Activated naive CD4-positive, alpha-beta T cell treated with anti-CD3 and anti-CD28 coated beads for 36 hours (primary cell): ENCODE results near the gene DSTN. TPM values are rescaled to one million over a fixed set of nuclear protein-coding genes. Genes with fewer than 3 reads are reported as not detected.

Experiments used
- CTCF ChIA-PET: fragments of 350-600 bp; sonication (Branson Sonifier 250); formaldehyde crosslinking; loops from one replicate; lab custom pipeline; 2021; ENCODE audit warnings: antibody characterized with exemption; lab: Charles Lee
- DNase-seq: peaks from one replicate; pipeline ENCODE4 v3.0.0-alpha.2; 2020
- H3K27ac Mint-ChIP-seq: one replicate; pipeline ENCODE4 v1.8.0; 2021; ENCODE audit warnings: mild to moderate bottlenecking, mixed read lengths
- H3K27me3 Mint-ChIP-seq: one replicate; pipeline ENCODE4 v1.8.0; 2021; ENCODE audit warnings: low read depth, mixed read lengths
- H3K36me3 Mint-ChIP-seq: one replicate; pipeline ENCODE4 v1.8.0; 2021; ENCODE audit warnings: low read depth, mixed read lengths
- H3K4me1 Mint-ChIP-seq: one replicate; pipeline ENCODE4 v1.8.0; 2021; ENCODE audit warnings: low read depth, mixed read lengths
- H3K4me3 Mint-ChIP-seq: one replicate; pipeline ENCODE4 v1.8.0; 2021; ENCODE audit warnings: mild to moderate bottlenecking, moderate library complexity, mixed read lengths
- H3K9me3 Mint-ChIP-seq: one replicate; pipeline ENCODE4 v1.8.0; 2021; ENCODE audit warnings: mixed read lengths
- intact Hi-C: fragments of 100-400 bp; cut with micrococcal nuclease; formaldehyde crosslinking; loops from one replicate; pipeline ENCODE4 v1.15.1; 2023
- total RNA-seq, 2 experiments: library from RNA; stranded (reverse); gene quantifications; one replicate each; pipeline ENCODE4 v1.2.3, GENCODE V29; 2021

DSTN gene
- total RNA-seq, 2 experiments from 2014 or later = 68.9 to 69.7 TPM

- no peaks in the 10 kb centered on the region for H3K9me3 Mint-ChIP-seq
- peaks cover 5% of the 10 kb centered on the region for H3K36me3 Mint-ChIP-seq
- intact Hi-C loops = no loop called here
- no peak overlapping the region for H3K27ac Mint-ChIP-seq
- no peak for DNase-seq
- H3K27me3 Mint-ChIP-seq = no peaks in the 10 kb centered on the region
- no peaks in the 10 kb centered on the region for H3K4me1 Mint-ChIP-seq
- CTCF ChIA-PET = no interaction called here
- no peak overlapping the region for H3K4me3 Mint-ChIP-seq
Observed at GRCh38 chr20:17622086-17622850, 52.4 kb downstream of the DSTN start.

DNA sequence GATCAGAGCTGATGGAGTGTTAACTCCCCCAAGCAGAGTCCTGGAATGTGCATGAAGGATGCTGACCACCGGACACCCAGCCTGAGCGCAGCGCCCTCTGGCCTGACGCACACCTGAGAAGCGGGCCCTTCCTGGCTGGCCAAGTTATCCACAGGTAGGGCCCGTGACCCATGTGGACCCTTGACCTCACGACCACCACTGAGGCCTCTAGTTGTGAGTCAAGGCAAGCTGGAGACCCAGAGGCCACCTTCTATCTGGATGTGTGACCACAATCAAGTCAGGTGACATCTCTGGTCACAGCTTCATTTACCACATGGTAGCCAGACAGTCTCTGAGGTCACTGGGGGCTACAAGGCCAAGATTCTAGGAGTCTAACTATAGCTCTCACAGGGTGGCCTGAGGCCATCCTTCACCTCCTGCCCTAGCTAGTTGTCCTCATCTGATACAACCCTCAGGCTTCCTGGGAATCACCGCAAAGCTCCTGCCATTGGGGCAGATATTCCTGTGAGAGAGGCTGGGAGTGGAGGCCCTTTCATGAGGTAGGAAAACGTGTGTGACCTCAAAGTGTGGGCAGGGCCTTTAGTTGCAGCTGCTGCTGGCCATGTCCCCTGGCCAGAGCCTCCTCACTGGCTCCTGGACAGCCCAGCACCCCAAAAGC is 53.1 kb downstream of the DSTN start:
- Mint-ChIP-seq H3K27ac (no peak overlapping the region), H3K9me3 (no peaks in the 10 kb centered on the region), H3K27me3 (no peaks in the 10 kb centered on the region), H3K36me3 (peaks cover 5% of the 10 kb centered on the region), H3K4me3 (no peak overlapping the region), H3K4me1 (no peaks in the 10 kb centered on the region)
- CTCF ChIA-PET = interaction anchor here (0.5 kb wide), 1 partner anchor 124 kb away, joined by 3 read pairs; no protein-coding TSS in a partner anchor
- no peak for DNase-seq
- intact Hi-C loops = no loop called here

GRCh38 chr20:17624070-17624469 is 54.2 kb downstream of the DSTN start:
- Mint-ChIP-seq H3K4me3 (no peak overlapping the region), H3K27me3 (no peaks in the 10 kb centered on the region), H3K27ac (no peak overlapping the region), H3K4me1 (no peaks in the 10 kb centered on the region), H3K36me3 (peaks cover 7% of the 10 kb centered on the region), H3K9me3 (no peaks in the 10 kb centered on the region)
- DNase-seq = no peak
- CTCF ChIA-PET = no interaction called here
- intact Hi-C loops = no loop called here

DNA sequence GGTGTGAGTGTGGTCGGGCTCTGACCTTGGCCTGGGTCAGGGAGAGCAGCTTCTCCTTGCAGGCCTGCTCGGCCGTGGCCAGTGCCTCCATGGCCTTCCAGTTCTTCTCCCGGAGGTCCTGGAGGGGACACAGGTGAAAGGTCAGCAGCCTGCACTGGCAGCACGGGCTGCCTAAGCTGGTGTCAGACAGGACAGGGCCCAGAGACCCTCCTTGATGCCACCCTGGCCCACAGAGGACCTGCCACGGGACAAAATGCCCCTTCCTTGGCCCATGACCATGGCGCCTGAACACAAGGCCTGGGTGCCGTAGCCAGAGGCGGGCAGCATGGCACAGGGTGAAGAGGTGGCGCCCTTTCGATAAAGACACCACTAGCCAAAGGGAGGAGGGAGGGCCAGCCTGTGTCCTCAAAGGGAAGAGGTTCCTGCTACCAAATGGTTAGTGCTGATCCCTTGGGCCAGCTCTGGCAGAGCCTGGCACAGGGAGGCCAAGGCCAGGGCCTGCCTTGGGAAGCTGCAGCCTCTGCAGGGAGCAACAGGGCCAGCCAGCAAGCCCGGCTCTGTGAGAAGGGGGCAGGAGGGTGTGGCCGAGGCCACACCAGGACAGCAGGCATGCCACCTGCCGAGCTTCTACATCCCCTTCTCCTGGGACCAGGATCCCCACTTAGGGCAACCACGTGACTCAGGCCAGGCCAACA is 54.8 kb downstream of the DSTN start:
- intact Hi-C loops = no loop called here
- Mint-ChIP-seq H3K36me3 (peaks cover 6% of the 10 kb centered on the region), H3K27me3 (no peaks in the 10 kb centered on the region), H3K4me1 (no peaks in the 10 kb centered on the region), H3K4me3 (no peak overlapping the region), H3K27ac (no peak overlapping the region), H3K9me3 (no peaks in the 10 kb centered on the region)
- no peak for DNase-seq
- CTCF ChIA-PET = no interaction called here

GRCh38 chr20:17625246-17626051 is 55.6 kb downstream of the DSTN start:
- H3K4me3 Mint-ChIP-seq = no peak overlapping the region
- intact Hi-C loops = no loop called here
- CTCF ChIA-PET = no interaction called here
- no peaks in the 10 kb centered on the region for H3K27me3 Mint-ChIP-seq
- no peaks in the 10 kb centered on the region for H3K4me1 Mint-ChIP-seq
- H3K36me3 Mint-ChIP-seq = peaks cover 2% of the 10 kb centered on the region
- DNase-seq = no peak
- H3K9me3 Mint-ChIP-seq = no peaks in the 10 kb centered on the region
- no peak overlapping the region for H3K27ac Mint-ChIP-seq

DNA sequence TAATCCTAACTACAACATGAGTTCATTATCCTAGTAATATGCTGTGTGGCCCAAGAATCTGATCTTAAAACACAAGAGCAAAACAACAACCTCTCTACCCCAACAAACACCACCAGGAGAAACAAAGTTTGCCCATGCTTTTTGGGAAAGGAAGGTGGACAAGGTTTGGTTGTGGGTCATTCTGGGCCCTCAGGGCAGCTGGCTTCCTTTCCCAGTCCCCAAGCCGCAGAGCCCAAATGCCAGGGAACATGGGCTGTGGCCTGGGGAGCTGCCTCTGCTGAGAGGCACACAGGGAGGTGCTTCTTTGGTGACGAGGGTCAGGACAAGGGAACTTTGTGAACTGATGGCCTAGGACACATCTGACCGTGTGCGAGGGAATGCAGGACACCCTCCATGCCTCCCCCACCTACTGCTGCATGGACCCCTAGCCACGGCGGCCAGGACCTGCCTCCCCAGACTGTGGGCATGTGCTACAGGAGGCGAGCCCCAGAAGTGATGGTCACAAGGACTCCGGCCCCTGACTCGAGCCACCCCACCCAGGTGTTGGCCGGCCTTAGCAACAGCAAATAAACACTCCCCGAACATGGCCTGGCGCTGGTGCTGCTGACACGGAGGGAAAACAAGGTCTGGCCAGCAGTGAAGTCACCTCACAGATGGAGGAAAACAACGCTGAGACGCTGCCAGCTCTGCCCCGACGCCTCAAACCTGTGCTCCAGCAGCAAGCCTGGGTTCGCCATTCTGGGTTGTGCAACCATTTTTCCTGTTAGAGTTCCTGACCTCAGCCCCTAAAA is 56.5 kb downstream of the DSTN start:
- H3K36me3 Mint-ChIP-seq = peaks cover 2% of the 10 kb centered on the region
- no peaks in the 10 kb centered on the region for H3K9me3 Mint-ChIP-seq
- CTCF ChIA-PET = interaction anchor here (1.1 kb wide), 1 partner anchor 29 kb away, joined by 3 read pairs; no protein-coding TSS in a partner anchor
- no peaks in the 10 kb centered on the region for H3K4me1 Mint-ChIP-seq
- DNase-seq = no peak
- H3K27ac Mint-ChIP-seq = no peak overlapping the region
- intact Hi-C loops = no loop called here
- H3K4me3 Mint-ChIP-seq = no peak overlapping the region
- H3K27me3 Mint-ChIP-seq = no peaks in the 10 kb centered on the region

- H3K4me3 Mint-ChIP-seq = no peak overlapping the region
- no peaks in the 10 kb centered on the region for H3K27me3 Mint-ChIP-seq
- peaks cover 2% of the 10 kb centered on the region for H3K36me3 Mint-ChIP-seq
- no peak for DNase-seq
- no peaks in the 10 kb centered on the region for H3K4me1 Mint-ChIP-seq
- H3K9me3 Mint-ChIP-seq = no peaks in the 10 kb centered on the region
- intact Hi-C loops = no loop called here
- H3K27ac Mint-ChIP-seq = no peak overlapping the region
- CTCF ChIA-PET = interaction anchor here (1.1 to 1.5 kb wide), 2 partner anchors 28 to 55 kb away, joined by 3 to 4 read pairs; partner anchors contain the start of gene RRBP1
Observed at GRCh38 chr20:17627101-17627955, 57.5 kb downstream of the DSTN start.

DNA sequence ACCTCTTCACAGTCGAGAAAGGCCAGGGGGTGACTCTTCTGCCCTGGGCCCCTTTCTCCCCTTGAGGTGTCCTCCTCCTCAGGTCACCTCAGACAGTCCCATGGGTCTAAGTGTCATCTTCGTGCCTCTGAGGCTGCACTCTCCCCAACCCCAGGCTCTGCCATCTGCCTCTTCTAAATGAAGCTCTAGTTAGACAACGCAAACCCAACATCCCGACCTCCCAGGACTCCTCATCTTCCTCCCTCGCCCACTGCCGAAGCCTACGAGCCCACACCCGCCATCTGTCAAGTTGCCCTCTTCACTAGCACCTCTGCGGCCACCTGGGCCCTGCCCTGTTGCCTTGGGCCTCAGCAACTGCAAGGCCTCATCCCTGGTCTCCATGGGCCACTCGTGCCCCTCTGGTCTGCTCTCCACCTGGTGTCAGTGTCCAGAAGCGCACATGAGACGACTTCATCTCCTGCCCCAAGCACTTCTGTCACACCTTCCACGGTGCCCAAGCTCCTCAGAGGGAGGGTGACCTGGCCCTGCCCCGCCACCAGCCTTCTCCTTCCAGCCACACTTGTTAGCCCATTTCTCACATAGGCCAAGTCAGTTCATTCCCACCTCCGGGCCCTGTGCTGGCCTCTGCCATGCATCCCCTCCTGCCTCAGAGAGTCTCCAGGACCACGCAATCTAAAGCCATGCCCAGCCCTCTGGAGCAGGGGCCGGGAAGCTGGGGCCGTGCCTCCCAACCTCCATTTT is 58.4 kb downstream of the DSTN start:
- Mint-ChIP-seq H3K36me3 (peaks cover 2% of the 10 kb centered on the region), H3K27ac (no peak overlapping the region)
- CTCF ChIA-PET = interaction anchor here (0.6 to 1.5 kb wide), 2 partner anchors 54 to 370 kb away, joined by 4 to 5 read pairs; partner anchors contain the start of gene RRBP1

DNA sequence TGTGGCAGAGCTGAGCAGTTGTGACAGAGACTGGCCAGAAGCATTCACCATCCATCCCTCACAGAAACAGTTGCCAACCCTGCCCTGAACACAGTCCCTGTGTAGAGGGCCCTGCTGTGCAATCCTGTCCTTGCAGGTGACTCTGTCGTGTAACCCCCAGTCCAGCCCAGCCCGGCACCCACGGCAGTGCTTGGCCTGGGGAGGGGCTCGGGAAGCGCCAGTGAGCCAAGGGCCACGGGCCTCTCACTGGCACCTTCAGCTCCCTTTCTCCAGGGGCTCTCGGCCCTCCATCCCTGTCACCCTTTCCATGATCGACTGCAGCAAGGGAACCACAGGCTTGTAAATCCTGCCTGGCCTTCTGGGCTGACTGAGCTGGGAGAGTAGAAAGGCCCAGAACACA is 59.1 kb downstream of the DSTN start:
- intact Hi-C loops = no loop called here
- Mint-ChIP-seq H3K4me1 (no peaks in the 10 kb centered on the region), H3K27me3 (no peaks in the 10 kb centered on the region), H3K27ac (no peak overlapping the region), H3K36me3 (peaks cover 2% of the 10 kb centered on the region), H3K4me3 (no peak overlapping the region), H3K9me3 (no peaks in the 10 kb centered on the region)
- CTCF ChIA-PET = interaction anchor here (0.6 to 1.5 kb wide), 2 partner anchors 53 to 370 kb away, joined by 4 to 5 read pairs; partner anchors contain the start of gene RRBP1
- DNase-seq = no peak

More for the DNA sequence above, 58.4 kb downstream of the DSTN start:
- Mint-ChIP-seq H3K27me3 (no peaks in the 10 kb centered on the region), H3K4me1 (no peaks in the 10 kb centered on the region), H3K4me3 (no peak overlapping the region), H3K9me3 (no peaks in the 10 kb centered on the region)
- intact Hi-C loops = no loop called here
- DNase-seq = no peak

- H3K27me3 Mint-ChIP-seq = no peaks in the 10 kb centered on the region
- CTCF ChIA-PET = no interaction called here
- intact Hi-C loops = no loop called here
- peaks cover 2% of the 10 kb centered on the region for H3K36me3 Mint-ChIP-seq
- no peak overlapping the region for H3K4me3 Mint-ChIP-seq
- H3K9me3 Mint-ChIP-seq = no peaks in the 10 kb centered on the region
- H3K27ac Mint-ChIP-seq = no peak overlapping the region
- no peaks in the 10 kb centered on the region for H3K4me1 Mint-ChIP-seq
- no peak for DNase-seq
Observed at GRCh38 chr20:17629678-17630089, 59.8 kb downstream of the DSTN start.
